ENCODE results near the gene SYVN1.
A peak's percentile ranks its signal among the peaks of the same experiment; 100 is the strongest.

Gene SYVN1

GRCh38 chr11:65112546-65113360 lies 21.6 kb downstream of the SYVN1 start:
- DNase-seq (ENCODE audit: low read depth in 2 of 2) = peak; percentile 65 to 66

- peak; percentile 93 to 94 for DNase-seq (ENCODE audit: low read depth in 2 of 2)
Measured at GRCh38 chr11:65111744-65112545, 22.4 kb downstream of the SYVN1 start, which contains the start of gene TM7SF2. Gene TM7SF2, plus strand, starts transcription at chr11:65111872. Its CDS starts 144 bp downstream, at chr11:65112016.

GRCh38 chr11:65111159-65111743 lies 23.1 kb downstream of the SYVN1 start:
- DNase-seq (ENCODE audit: low read depth in 2 of 2) = no peak

- peak; percentile 90 to 99 for DNase-seq (ENCODE audit: low read depth in 2 of 2)
Measured at GRCh38 chr11:65110354-65110861, 23.9 kb downstream of the SYVN1 start.

- no peak for DNase-seq (ENCODE audit: low read depth in 2 of 2)
Measured at GRCh38 chr11:65109231-65110198, 24.8 kb downstream of the SYVN1 start.

- DNase-seq (ENCODE audit: low read depth in 2 of 2) = no peak
Measured at GRCh38 chr11:65108469-65109123, 25.7 kb downstream of the SYVN1 start.

GRCh38 chr11:65107751-65108468 lies 26.4 kb downstream of the SYVN1 start:
- DNase-seq (ENCODE audit: low read depth in 2 of 2) = no peak

GRCh38 chr11:65107078-65107477 lies 27.2 kb downstream of the SYVN1 start:
- DNase-seq (ENCODE audit: low read depth in 2 of 2) = no peak

- DNase-seq (ENCODE audit: low read depth in 2 of 2) = no peak
Measured at GRCh38 chr11:65104628-65105027, 29.7 kb downstream of the SYVN1 start.

GRCh38 chr11:65103476-65103875 lies 30.8 kb downstream of the SYVN1 start:
- no peak for DNase-seq (ENCODE audit: low read depth in 2 of 2)

GRCh38 chr11:65102142-65103095 lies 31.9 kb downstream of the SYVN1 start:
- no peak for DNase-seq (ENCODE audit: low read depth in 2 of 2)

GRCh38 chr11:65100674-65101350 lies 33.5 kb downstream of the SYVN1 start:
- no peak for DNase-seq (ENCODE audit: low read depth in 2 of 2)

GRCh38 chr11:65096926-65097325 lies 37.4 kb downstream of the SYVN1 start:
- DNase-seq (ENCODE audit: low read depth in 2 of 2) = no peak

GRCh38 chr11:65095974-65096806 lies 38.1 kb downstream of the SYVN1 start, which contains the start of gene VPS51:
Gene VPS51, plus strand, starts transcription at chr11:65096214. Its CDS starts 37 bp downstream, at chr11:65096251.
- peak; percentile 77 to 78 for DNase-seq (ENCODE audit: low read depth in 2 of 2)

GRCh38 chr11:65095427-65095826 lies 38.9 kb downstream of the SYVN1 start:
- DNase-seq (ENCODE audit: low read depth in 2 of 2) = no peak

GRCh38 chr11:65090628-65091027 lies 43.7 kb downstream of the SYVN1 start:
- DNase-seq (ENCODE audit: low read depth in 2 of 2) = no peak

GRCh38 chr11:65089621-65090020 lies 44.7 kb downstream of the SYVN1 start:
- DNase-seq (ENCODE audit: low read depth in 2 of 2) = no peak

Measured in stimulated activated CD4-positive, alpha-beta T cell treated with anti-CD3 and anti-CD28 coated beads, Interleukin-4, amount 100 ng/mL, for 48 hours (primary cell).